Measurements from ENCODE around the gene PXT1. TPM values are rescaled to one million over a fixed set of nuclear protein-coding genes. Genes with fewer than 3 reads are reported as not detected.

PXT1 gene
- total and polyA plus RNA-seq, 9 of the 15 experiments (the other 6 are each of a cell fraction or from before 2014, with no cell fraction given) = 0.09 to 0.11 (median 0.10) TPM; not detected in 5

DNA sequence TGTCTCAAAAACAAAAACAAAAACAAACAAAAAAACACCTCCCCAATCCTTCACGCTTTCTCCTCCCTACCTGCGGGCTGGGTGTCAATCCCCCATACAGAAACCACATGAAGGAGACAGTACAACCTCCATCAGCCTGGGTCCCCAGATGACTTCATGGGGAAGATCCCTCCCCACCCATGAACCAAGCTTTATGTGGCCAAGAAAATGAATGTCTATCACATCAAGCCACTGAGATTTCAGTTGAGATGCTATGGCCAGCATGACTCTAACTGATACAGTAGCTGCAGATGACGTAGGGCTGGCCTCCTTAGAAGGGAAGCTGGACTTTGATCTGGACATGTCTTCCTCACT, 84.8 kb downstream of the PXT1 start (continued):
- TF ChIP-seq ZNF263 (CRISPR knock-in tag; IDR thresholded peaks at IDR 0.05; ENCODE audit: borderline replicate concordance) (no peak), ZNF778 (CRISPR knock-in tag; IDR thresholded peaks at IDR 0.05) (no peak)
- TF ChIP-seq, protein P1, sequence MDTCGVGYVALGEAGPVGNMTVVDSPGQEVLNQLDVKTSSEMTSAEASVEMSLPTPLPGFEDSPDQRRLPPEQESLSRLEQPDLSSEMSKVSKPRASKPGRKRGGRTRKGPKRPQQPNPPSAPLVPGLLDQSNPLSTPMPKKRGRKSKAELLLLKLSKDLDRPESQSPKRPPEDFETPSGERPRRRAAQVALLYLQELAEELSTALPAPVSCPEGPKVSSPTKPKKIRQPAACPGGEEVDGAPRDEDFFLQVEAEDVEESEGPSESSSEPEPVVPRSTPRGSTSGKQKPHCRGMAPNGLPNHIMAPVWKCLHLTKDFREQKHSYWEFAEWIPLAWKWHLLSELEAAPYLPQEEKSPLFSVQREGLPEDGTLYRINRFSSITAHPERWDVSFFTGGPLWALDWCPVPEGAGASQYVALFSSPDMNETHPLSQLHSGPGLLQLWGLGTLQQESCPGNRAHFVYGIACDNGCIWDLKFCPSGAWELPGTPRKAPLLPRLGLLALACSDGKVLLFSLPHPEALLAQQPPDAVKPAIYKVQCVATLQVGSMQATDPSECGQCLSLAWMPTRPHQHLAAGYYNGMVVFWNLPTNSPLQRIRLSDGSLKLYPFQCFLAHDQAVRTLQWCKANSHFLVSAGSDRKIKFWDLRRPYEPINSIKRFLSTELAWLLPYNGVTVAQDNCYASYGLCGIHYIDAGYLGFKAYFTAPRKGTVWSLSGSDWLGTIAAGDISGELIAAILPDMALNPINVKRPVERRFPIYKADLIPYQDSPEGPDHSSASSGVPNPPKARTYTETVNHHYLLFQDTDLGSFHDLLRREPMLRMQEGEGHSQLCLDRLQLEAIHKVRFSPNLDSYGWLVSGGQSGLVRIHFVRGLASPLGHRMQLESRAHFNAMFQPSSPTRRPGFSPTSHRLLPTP (IDR thresholded peaks at IDR 0.05; ENCODE audit: borderline replicate concordance, extremely low read depth, insufficient read length) = no peak

DNA sequence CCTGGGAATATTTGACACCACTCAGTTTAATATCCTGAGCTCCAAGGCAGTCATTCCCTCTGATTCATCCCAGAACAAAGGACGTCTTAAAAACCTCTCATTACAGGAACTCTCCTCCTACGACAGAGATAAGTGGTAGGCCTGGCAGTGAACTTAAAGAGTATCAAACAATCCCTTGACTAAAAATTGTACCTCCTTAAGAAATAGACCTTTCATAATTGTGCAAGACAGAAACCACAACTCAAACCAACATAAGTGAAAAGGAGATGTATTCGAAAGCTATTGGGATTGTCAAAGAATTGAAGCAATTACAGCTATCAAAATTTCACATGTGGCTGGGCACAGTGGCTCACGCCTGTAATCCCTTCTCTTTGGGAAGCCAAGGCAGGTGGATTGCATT, 86.8 kb downstream of the PXT1 start:
- Histone ChIP-seq H3K27ac (ENCODE audit: extremely low read depth, low read depth, low read length) (no peak overlapping the region), H3K4me1 (replicated peaks in 1 of 2; ENCODE audit: control insufficient read depth in 2 of 2, insufficient read depth in 2 of 2, low read length in 2 of 2) (peaks cover 0 to 18% of the 10 kb centered on the region in 2 experiments; a peak in 4 of 5 replicates), H3K79me2 (ENCODE audit: control insufficient read depth, insufficient read depth, low read length) (no peaks in the 10 kb centered on the region), H3K27me3 (ENCODE audit: control insufficient read depth in 2 of 2, insufficient read depth in 2 of 2, low read length in 2 of 2) (no peaks in the 10 kb centered on the region; a peak in 1 of 5 replicates), H3K9me1 (ENCODE audit: control insufficient read depth, insufficient read depth, low read length) (no peaks in the 10 kb centered on the region), H4K20me1 (replicated peaks; ENCODE audit: control insufficient read depth, insufficient read depth, low read length) (peaks cover 4% of the 10 kb centered on the region; the same call in 1 of the 2 replicates), H2AFZ (ENCODE audit: low read depth, low read length) (no peak overlapping the region), H3K9me3 (replicated peaks; ENCODE audit: control insufficient read depth, insufficient read depth, low read depth, low read length) (peaks cover 5% of the 10 kb centered on the region; the same call in 1 of the 2 replicates), H3K9ac (ENCODE audit: insufficient read depth in 1 of 2, low read depth in 2 of 2, low read length in 2 of 2) (no peak overlapping the region), H3K4me2 (ENCODE audit: insufficient read depth, low read length) (no peak overlapping the region), H3K4me3 (no peak overlapping the region), H3K36me3 (ENCODE audit: control insufficient read depth, insufficient read depth, low read length) (no peaks in the 10 kb centered on the region)
- FAIRE-seq (no peak), ATAC-seq (no peak), DNase-seq (ENCODE audit: extremely low read depth in 1 of 4, low spot score in 3 of 4) (no peak)
- BruUV-seq (replicated peaks) = no TSS peak
- intact Hi-C loops (cut with micrococcal nuclease) = loop anchor here (5.0 kb wide), 1 partner anchor 99 kb away; no protein-coding TSS in a partner anchor
- in situ Hi-C loops (cut with MboI) = no loop called here
- ChIA-PET POLR2A (interaction anchor here (0.6 to 1.1 kb wide), 2 partner anchors 13 to 82 kb away, joined by 3 to 4 read pairs; no protein-coding TSS in a partner anchor), CTCF (ENCODE audit: low intra/inter-chr PET ratio) (interaction anchor here (5.9 kb wide), 1 partner anchor 53 kb away, joined by 45 read pairs; no protein-coding TSS in a partner anchor)
- 2% methylated on average over 4 of the region's 4 CpGs for WGBS (ENCODE audit: insufficient coverage, low coverage, missing lambda C conversion rate)
- TF ChIP-seq, protein P2, sequence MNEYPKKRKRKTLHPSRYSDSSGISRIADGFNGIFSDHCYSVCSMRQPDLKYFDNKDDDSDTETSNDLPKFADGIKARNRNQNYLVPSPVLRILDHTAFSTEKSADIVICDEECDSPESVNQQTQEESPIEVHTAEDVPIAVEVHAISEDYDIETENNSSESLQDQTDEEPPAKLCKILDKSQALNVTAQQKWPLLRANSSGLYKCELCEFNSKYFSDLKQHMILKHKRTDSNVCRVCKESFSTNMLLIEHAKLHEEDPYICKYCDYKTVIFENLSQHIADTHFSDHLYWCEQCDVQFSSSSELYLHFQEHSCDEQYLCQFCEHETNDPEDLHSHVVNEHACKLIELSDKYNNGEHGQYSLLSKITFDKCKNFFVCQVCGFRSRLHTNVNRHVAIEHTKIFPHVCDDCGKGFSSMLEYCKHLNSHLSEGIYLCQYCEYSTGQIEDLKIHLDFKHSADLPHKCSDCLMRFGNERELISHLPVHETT (CRISPR knock-in tag; conservative IDR thresholded peaks at IDR 0.05 in 1 of 2, IDR thresholded peaks at IDR 0.05 in 1 of 2) = no peak
- TF ChIP-seq SMAD1 (IDR thresholded peaks at IDR 0.05; ENCODE audit: low read depth, low read length, partially characterized antibody) (no peak), RBM22 (IDR thresholded peaks at IDR 0.05; ENCODE audit: low read depth, low read length, poor library complexity, severe bottlenecking) (no peak), RBBP5 (IDR thresholded peaks at IDR 0.05; ENCODE audit: borderline replicate concordance, insufficient read depth, low read length, poor library complexity, severe bottlenecking) (no peak), ZBED1 (IDR thresholded peaks at IDR 0.05) (no peak), NCOA2 (IDR thresholded peaks at IDR 0.05; ENCODE audit: partially characterized antibody in 2 of 2) (no peak), ZNF561 (CRISPR knock-in tag; conservative IDR thresholded peaks at IDR 0.05) (no peak), MAFK (IDR thresholded peaks at IDR 0.05; ENCODE audit: low read length) (no peak)
- TF ChIP-seq, protein P3, sequence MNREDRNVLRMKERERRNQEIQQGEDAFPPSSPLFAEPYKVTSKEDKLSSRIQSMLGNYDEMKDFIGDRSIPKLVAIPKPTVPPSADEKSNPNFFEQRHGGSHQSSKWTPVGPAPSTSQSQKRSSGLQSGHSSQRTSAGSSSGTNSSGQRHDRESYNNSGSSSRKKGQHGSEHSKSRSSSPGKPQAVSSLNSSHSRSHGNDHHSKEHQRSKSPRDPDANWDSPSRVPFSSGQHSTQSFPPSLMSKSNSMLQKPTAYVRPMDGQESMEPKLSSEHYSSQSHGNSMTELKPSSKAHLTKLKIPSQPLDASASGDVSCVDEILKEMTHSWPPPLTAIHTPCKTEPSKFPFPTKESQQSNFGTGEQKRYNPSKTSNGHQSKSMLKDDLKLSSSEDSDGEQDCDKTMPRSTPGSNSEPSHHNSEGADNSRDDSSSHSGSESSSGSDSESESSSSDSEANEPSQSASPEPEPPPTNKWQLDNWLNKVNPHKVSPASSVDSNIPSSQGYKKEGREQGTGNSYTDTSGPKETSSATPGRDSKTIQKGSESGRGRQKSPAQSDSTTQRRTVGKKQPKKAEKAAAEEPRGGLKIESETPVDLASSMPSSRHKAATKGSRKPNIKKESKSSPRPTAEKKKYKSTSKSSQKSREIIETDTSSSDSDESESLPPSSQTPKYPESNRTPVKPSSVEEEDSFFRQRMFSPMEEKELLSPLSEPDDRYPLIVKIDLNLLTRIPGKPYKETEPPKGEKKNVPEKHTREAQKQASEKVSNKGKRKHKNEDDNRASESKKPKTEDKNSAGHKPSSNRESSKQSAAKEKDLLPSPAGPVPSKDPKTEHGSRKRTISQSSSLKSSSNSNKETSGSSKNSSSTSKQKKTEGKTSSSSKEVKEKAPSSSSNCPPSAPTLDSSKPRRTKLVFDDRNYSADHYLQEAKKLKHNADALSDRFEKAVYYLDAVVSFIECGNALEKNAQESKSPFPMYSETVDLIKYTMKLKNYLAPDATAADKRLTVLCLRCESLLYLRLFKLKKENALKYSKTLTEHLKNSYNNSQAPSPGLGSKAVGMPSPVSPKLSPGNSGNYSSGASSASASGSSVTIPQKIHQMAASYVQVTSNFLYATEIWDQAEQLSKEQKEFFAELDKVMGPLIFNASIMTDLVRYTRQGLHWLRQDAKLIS (CRISPR knock-in tag; IDR thresholded peaks at IDR 0.05) = no peak
